ENCODE results near the gene CDT1.

- no peak for TF ChIP-seq CTCF (IDR thresholded peaks at IDR 0.05; ENCODE audit: insufficient read depth, low read length, poor library complexity, severe bottlenecking)
- TF ChIP-seq EZH2phosphoT487 (conservative IDR thresholded peaks at IDR 0.05; ENCODE audit: low read length) = no peak
Observed at GRCh38 chr16:88764913-88765349, 38.7 kb upstream of the CDT1 start.
